Activated T-cell treated with anti-CD3 and anti-CD28 coated beads for 4 hours (primary cell): ENCODE data around the gene BEGAIN.

ENCODE experiments used
- DNase-seq: peaks from one replicate; pipeline ENCODE4 v3.0.0-alpha.2; 2020

The BEGAIN gene

DNA sequence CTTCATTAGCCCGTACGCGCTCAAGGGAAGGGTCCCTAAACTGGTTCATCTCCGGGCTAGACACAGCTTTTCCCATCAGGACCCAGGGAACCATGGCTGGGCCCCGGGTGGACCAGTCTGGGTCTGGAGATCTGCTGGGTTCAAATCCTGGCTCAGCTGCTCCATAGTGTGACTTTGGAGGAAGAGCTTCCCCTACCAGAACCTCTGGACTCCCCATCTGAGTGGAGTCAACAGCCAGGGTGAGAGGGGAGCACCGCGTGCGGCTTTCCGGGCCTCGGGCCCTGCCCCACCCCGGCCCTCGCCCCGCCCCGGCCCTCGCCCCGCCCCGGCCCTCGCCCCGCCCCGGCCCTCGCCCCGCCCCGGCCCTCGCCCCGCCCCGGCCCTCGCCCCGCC lies 41.2 kb downstream of the BEGAIN start:
- peak; percentile 29 for DNase-seq

- DNase-seq: no peak
Observed at GRCh38 chr14:100545359-100545758, 41.9 kb downstream of the BEGAIN start.

DNA sequence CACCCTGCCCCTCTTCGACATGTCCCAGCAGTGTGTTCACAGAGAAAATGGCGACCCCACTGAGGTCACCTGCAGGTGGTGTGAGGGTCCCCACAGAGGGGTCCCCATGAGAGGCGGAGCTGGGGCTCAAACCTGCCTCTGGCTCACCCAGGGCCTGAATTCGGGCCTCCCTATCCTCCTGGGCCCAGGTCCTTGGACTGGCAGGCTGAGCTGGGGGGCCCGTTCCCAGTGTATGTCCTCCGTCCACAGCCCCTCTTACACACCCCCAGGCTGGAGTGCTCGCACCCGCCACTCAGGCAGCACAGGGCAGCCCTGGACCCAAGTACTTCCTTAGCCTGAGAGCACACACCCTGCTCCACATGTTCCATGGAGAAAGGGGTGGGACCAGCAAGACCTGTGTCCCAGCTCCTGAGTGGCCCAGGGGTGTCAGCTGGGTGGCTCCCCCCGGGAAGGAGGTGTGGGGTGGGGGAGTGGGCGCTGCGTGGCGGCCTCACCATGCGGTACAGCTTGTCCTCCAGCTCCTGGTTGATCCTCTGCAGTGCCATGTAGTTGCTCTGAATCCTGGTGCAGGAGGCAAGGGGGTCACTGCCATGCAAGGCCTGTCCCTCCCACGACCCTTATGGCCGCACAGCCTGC lies 42.6 kb downstream of the BEGAIN start:
- no peak for DNase-seq

GRCh38 chr14:100543471-100544455 lies 43.5 kb downstream of the BEGAIN start:
- DNase-seq: no peak

DNA sequence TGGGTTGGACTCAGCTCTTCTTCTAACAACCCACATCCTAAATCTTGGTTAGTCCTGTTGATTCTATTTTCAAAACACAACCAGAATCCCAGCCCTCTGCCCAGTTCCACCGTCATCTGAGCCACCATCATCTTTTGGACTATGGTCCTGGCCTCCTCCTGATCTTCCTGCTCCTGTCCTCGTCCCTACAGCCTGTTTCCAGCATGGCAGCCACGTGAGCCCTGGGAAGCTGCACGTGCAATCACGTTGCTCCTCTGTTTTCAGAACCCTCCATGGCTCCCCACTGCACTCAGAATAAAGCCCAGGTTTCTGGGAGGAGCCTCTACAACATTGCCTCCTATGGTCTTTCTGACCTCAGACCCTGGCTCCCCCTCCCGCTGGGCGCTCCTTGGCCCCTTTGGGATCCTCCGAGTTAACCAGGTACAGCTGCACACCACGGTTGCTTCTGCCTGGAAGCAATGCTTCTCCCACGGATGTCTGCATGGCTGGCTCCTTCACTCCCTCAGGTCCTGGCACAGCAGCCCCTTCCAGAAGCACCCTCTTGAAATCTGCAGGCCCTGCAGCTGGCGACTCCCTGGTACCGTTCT lies 44.5 kb downstream of the BEGAIN start:
- DNase-seq: no peak

GRCh38 chr14:100541621-100542560 lies 45.3 kb downstream of the BEGAIN start:
- no peak for DNase-seq

GRCh38 chr14:100540926-100541620 lies 46.1 kb downstream of the BEGAIN start:
- DNase-seq: no peak

DNA sequence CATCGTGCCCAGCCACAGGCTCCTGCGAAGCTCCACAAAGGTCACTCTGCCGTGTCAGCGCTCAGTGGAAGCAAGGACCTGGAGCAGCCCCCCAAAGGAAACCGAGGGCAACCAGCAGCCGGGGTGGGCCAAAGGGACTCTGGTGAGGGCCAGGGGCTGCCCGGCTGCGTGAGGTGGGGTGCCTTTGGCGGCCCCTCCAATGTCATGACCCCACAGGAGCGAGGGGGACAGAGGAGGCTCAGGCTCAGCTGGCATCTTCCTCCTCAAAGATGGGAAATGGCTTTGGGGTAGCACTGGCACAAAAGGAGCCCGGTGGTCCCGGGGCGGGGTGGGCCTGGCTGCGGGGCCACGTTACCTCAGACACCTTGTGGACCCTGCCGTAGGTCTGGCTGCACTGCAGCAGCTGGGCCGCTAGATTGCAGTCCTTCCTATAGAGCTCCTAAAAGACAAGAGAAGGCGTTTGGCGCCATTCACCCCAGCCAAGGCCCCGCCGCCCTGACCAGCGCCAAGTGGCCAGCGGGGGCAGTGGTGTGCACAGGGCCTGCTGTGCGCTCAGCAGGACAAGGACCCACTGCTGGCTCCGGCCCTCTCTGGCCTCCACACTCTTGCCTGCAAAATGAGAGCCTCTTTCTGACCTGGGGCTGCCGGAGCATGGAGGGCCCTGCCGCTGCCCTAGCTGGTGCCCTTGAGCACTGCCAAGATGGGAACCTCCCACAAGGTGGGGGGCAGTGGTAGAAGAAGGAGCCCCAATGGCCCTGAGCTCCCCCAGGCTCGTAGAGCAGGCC lies 46.9 kb downstream of the BEGAIN start:
- no peak for DNase-seq

GRCh38 chr14:100539766-100540140 lies 47.5 kb downstream of the BEGAIN start:
- DNase-seq: no peak

DNA sequence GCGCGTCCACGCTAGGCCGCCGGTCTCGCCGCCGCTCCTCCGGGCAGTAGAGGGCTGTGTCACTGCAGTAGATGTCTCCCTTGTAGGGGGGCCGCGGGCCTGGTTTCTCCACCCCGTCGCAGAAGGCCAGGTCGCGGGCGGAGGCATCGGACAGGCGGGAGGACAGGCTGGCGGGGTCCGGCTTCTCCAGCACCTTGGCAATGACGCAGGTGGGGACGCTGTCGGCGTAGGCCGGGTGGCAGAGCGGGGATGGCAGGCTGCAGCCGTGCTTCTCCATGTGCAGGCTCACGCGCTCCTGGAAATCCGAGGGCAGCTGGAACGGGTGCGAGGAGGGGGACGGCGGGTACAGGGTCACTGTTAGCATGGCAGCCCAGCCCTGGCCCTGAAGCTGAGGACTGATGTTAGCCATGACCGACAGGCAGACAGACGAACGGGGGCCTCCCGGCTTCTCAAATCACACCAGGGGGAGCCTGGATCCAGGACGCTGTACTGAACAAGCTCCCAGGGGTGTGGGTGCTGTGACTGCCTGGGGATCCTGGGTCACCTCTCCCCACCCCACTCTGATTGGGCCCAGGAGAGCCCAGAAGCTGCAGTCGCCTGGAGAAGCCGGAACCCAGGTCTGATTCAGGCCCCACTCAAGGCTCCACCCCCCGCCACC lies 48.1 kb downstream of the BEGAIN start:
- DNase-seq: no peak

- no peak for DNase-seq
Observed at GRCh38 chr14:100538351-100539002, 48.7 kb downstream of the BEGAIN start.

- no peak for DNase-seq
Observed at GRCh38 chr14:100537446-100538350, 49.5 kb downstream of the BEGAIN start.

- DNase-seq: no peak
Observed at GRCh38 chr14:100536721-100537445, 50.3 kb downstream of the BEGAIN start.

DNA sequence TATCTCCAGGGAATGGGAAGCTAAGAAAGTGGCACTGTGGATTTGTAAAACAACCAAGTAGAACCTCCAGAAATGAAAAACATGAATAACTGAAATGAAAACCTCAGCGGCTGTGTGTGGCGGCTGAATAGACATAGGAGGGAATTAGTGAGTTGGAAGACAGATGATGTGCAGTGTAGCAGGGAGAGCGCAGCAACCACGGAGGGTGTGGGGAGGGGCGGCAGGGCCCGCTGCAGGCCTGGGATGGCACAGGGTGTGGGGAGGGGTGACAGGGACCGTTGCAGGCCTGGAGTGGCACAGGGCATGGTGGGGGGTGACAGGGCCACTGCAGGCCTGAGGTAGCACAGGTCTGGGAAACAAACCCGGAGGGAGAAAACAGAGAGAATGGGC lies 51.1 kb downstream of the BEGAIN start:
- DNase-seq: no peak

- DNase-seq: no peak
Observed at GRCh38 chr14:100535287-100536120, 51.7 kb downstream of the BEGAIN start.

- no peak for DNase-seq
Observed at GRCh38 chr14:100534528-100535286, 52.5 kb downstream of the BEGAIN start.
